Aorta (tissue), 5 donors: ENCODE data around the gene ARL13B. TPM values are rescaled to one million over a fixed set of nuclear protein-coding genes. Genes with fewer than 3 reads are reported as not detected.
A peak's percentile ranks its signal among the peaks of the same experiment; 100 is the strongest.

Experiments
- ATAC-seq: fragments of 200-7000 bp; cut with Tn5 transposase; one replicate; pipeline ENCODE4 v1.9.1; 2022; ENCODE audit warnings: moderate library complexity; ENCODE audit not compliant: low FRiP score
- DNase-seq, 2 donors: peaks; one replicate each; pipeline ENCODE4 v3.0.0-alpha.2; 2020
- H3K27ac ChIP-seq, 2 donors: one replicate each; pipeline ENCODE4 v1.5.1; 2013; ENCODE audit warnings: low read length in 2 of 2, mild to moderate bottlenecking in 2 of 2, moderate library complexity in 2 of 2, control low read depth in 1 of 2, inconsistent platforms in 1 of 2, low read depth in 1 of 2
- H3K27me3 ChIP-seq, 2 donors: one replicate each; pipeline ENCODE4 v1.6.1; 2013; ENCODE audit warnings: control low read depth in 1 of 2, low read length in 1 of 2, mild to moderate bottlenecking in 1 of 2, moderate library complexity in 1 of 2; ENCODE audit not compliant: insufficient read depth in 2 of 2, control insufficient read depth in 1 of 2
- H3K36me3 ChIP-seq, 2 donors: one replicate each; pipeline ENCODE4 v1.6.1; 2013; ENCODE audit warnings: control low read depth in 1 of 2, low read length in 1 of 2, mild to moderate bottlenecking in 1 of 2; ENCODE audit not compliant: insufficient read depth in 2 of 2, control insufficient read depth in 1 of 2
- H3K4me1 ChIP-seq, 2 donors: one replicate each; pipeline ENCODE4 v1.6.1; 2013; ENCODE audit warnings: low read length in 2 of 2, control low read depth in 1 of 2, mild to moderate bottlenecking in 1 of 2, moderate library complexity in 1 of 2; ENCODE audit not compliant: insufficient read depth in 2 of 2, control insufficient read depth in 1 of 2
- H3K4me3 ChIP-seq, 2 donors: one replicate each; pipeline ENCODE4 v1.5.1; 2013; ENCODE audit warnings: low read length in 2 of 2, control low read depth in 1 of 2, mild to moderate bottlenecking in 1 of 2
- H3K9me3 ChIP-seq: one replicate; pipeline ENCODE4 v1.6.1; 2013; ENCODE audit warnings: mild to moderate bottlenecking, low read length; ENCODE audit not compliant: control insufficient read depth
- WGBS, 2 donors: extraction: QIAGEN DNeasy Blood & Tissue Kit; methylation state at CpG; one replicate each; pipeline ENCODE4 v1.1.7; 2013; 5-methylcytosine and 5-hydroxymethylcytosine counted together
- intact Hi-C, 2 donors: fragments of 100-400 bp; cut with DNase I; formaldehyde crosslinking; loops; one replicate each; pipeline versions ENCODE4 v1.14.2 to v1.15.0; 2022
- polyA plus RNA-seq, 2 donors: library from polyadenylated mRNA; stranded (reverse); fragments of 200-250 nt; gene quantifications; one replicate each; pipeline ENCODE4 v1.2.3, GENCODE V29; 2013
- total RNA-seq, 2 donors: library from RNA; stranded (reverse); fragmentation: NEBNext Ultra II Directional; extraction: Animal tissue kit (Norgen Biotek cat#: 25700); gene quantifications; one replicate each; pipeline ENCODE4 v1.2.1, GENCODE V29; 2021
- donor health status: healthy with polysubstance abuse.
- donor health status: Bipolar disorder and iron deficiency.
- donor health status: DM: no; HTN: no; CAD: no.
- donor health status: DM: no; HTN: no; CAD: no.
- donor health status: DM: yes; HTN: yes; CAD: no.

Gene ARL13B
- total and polyA plus RNA-seq, 4 donors: 5.0 to 19.1 (median 12.1) TPM

GRCh38 chr3:94062513-94063404 lies 82.8 kb downstream of the ARL13B start, which contains the start of the genes DHFR2 and NSUN3:
Gene DHFR2 (minus strand): TSS chr3:94062916. CDS start chr3:94061511, 1,405 bp downstream.
Gene NSUN3 (plus strand): TSS chr3:94063061. CDS start chr3:94063127, 66 bp downstream.
- WGBS, 2 donors: 0% methylated on average over 52 of the region's 52 CpGs
- H3K27ac ChIP-seq: peak within 1 kb of the TSS; percentile 57 to 96

GRCh38 chr3:94063496-94064119 lies 83.7 kb downstream of the ARL13B start:
- WGBS, 2 donors: 49 to 53% methylated on average over 17 of the region's 17 CpGs
- no peaks in the 10 kb centered on the region for H3K9me3 ChIP-seq
- H3K4me1 ChIP-seq: peaks cover 0 to 3% of the 10 kb centered on the region in 2 donors
- peak overlapping the region; percentile 60 to 92 for H3K4me3 ChIP-seq
- no peaks in the 10 kb centered on the region for H3K27me3 ChIP-seq
- intact Hi-C loops: loop anchor here in 1 of 2 donors (5.0 to 10.0 kb wide), 2 partner anchors 81 to 149 kb away; partner anchors contain the start of gene ARL13B
- peak overlapping the region in 1 of 2 donors; percentile 32 for H3K27ac ChIP-seq
- ATAC-seq (no peak), DNase-seq (no peak)
- peaks cover 0 to 2% of the 10 kb centered on the region in 2 donors for H3K36me3 ChIP-seq

More at GRCh38 chr3:94062513-94063404, 82.8 kb downstream of the ARL13B start, which contains the start of the genes DHFR2 and NSUN3:
- Histone ChIP-seq H3K27me3 (no peaks in the 10 kb centered on the region), H3K36me3 (peaks cover 0 to 2% of the 10 kb centered on the region in 2 donors), H3K4me1 (peaks cover 0 to 3% of the 10 kb centered on the region in 2 donors), H3K9me3 (no peaks in the 10 kb centered on the region), H3K4me3 (peak within 1 kb of the TSS; percentile 60 to 92)
- intact Hi-C loops: loop anchor here in 1 of 2 donors (5.0 to 10.0 kb wide), 2 partner anchors 80 to 148 kb away; partner anchors contain the start of gene ARL13B
- DNase-seq (peak; percentile 96 to 97), ATAC-seq (peak; percentile 97)

GRCh38 chr3:94064243-94064860 lies 84.4 kb downstream of the ARL13B start:
- Histone ChIP-seq H3K36me3 (peaks cover 0 to 2% of the 10 kb centered on the region in 2 donors), H3K27me3 (no peaks in the 10 kb centered on the region), H3K9me3 (no peaks in the 10 kb centered on the region), H3K4me3 (no peak overlapping the region), H3K27ac (no peak overlapping the region), H3K4me1 (peaks cover 0 to 3% of the 10 kb centered on the region in 2 donors)
- intact Hi-C loops: loop anchor here in 1 of 2 donors (5.0 to 10.0 kb wide), 2 partner anchors 82 to 150 kb away; partner anchors contain the start of gene ARL13B
- ATAC-seq (no peak), DNase-seq (no peak)
- 64% methylated on average over 6 of the region's 6 CpGs for WGBS, 2 donors

- Histone ChIP-seq H3K4me1 (peaks cover 0 to 3% of the 10 kb centered on the region in 2 donors), H3K9me3 (no peaks in the 10 kb centered on the region), H3K36me3 (peaks cover 0 to 2% of the 10 kb centered on the region in 2 donors), H3K4me3 (no peak overlapping the region), H3K27ac (no peak overlapping the region), H3K27me3 (no peaks in the 10 kb centered on the region)
- DNase-seq (no peak), ATAC-seq (no peak)
- intact Hi-C loops: loop anchor here (5.0 to 10.0 kb wide), 2 partner anchors 63 to 150 kb away; no protein-coding TSS in a partner anchor
- 59 to 73% methylated on average over 1 of the region's 1 CpG for WGBS, 2 donors
Observed at GRCh38 chr3:94065122-94065521, 85.2 kb downstream of the ARL13B start.

- no peak overlapping the region for H3K4me3 ChIP-seq
- H3K27me3 ChIP-seq: no peaks in the 10 kb centered on the region
- intact Hi-C loops: loop anchor here (5.0 to 10.0 kb wide), 2 partner anchors 64 to 151 kb away; no protein-coding TSS in a partner anchor
- H3K27ac ChIP-seq: no peak overlapping the region
- DNase-seq: no peak
- 82 to 96% methylated on average over 1 of the region's 1 CpG for WGBS, 2 donors
- no peaks in the 10 kb centered on the region for H3K9me3 ChIP-seq
- peaks cover 0 to 3% of the 10 kb centered on the region in 2 donors for H3K4me1 ChIP-seq
- ATAC-seq: no peak
- H3K36me3 ChIP-seq: peaks cover 0 to 2% of the 10 kb centered on the region in 2 donors
Observed at GRCh38 chr3:94065819-94066480, 86.0 kb downstream of the ARL13B start.

- Histone ChIP-seq H3K27ac (no peak overlapping the region), H3K36me3 (peaks cover 0 to 2% of the 10 kb centered on the region in 2 donors), H3K4me3 (no peak overlapping the region), H3K9me3 (no peaks in the 10 kb centered on the region), H3K4me1 (peaks cover 0 to 3% of the 10 kb centered on the region in 2 donors), H3K27me3 (no peaks in the 10 kb centered on the region)
- intact Hi-C loops: loop anchor here (5.0 to 10.0 kb wide), 2 partner anchors 65 to 152 kb away; no protein-coding TSS in a partner anchor
- no peak for ATAC-seq
- 87 to 91% methylated on average over 6 of the region's 6 CpGs for WGBS, 2 donors
- DNase-seq: no peak
Observed at GRCh38 chr3:94066506-94067500, 86.8 kb downstream of the ARL13B start.

GRCh38 chr3:94069194-94069813 lies 89.3 kb downstream of the ARL13B start:
- Histone ChIP-seq H3K9me3 (no peaks in the 10 kb centered on the region), H3K4me1 (peaks cover 0 to 3% of the 10 kb centered on the region in 2 donors), H3K27me3 (no peaks in the 10 kb centered on the region), H3K27ac (no peak overlapping the region), H3K4me3 (no peak overlapping the region), H3K36me3 (peaks cover 0 to 2% of the 10 kb centered on the region in 2 donors)
- intact Hi-C loops: loop anchor here (5.0 to 10.0 kb wide), 2 partner anchors 67 to 155 kb away; no protein-coding TSS in a partner anchor
- DNase-seq: no peak
- peak; percentile 62 for ATAC-seq
- WGBS, 2 donors: 44 to 47% methylated on average over 4 of the region's 4 CpGs
